ENCODE measurements around the gene RBFOX2.
A peak's percentile ranks its signal among the peaks of the same experiment; 100 is the strongest.
"Not testable (repeated sequence)": the region's sequence is repeated elsewhere in the genome, so short reads cannot be mapped to it uniquely, and the experiment has no call there.

RBFOX2 gene

DNA sequence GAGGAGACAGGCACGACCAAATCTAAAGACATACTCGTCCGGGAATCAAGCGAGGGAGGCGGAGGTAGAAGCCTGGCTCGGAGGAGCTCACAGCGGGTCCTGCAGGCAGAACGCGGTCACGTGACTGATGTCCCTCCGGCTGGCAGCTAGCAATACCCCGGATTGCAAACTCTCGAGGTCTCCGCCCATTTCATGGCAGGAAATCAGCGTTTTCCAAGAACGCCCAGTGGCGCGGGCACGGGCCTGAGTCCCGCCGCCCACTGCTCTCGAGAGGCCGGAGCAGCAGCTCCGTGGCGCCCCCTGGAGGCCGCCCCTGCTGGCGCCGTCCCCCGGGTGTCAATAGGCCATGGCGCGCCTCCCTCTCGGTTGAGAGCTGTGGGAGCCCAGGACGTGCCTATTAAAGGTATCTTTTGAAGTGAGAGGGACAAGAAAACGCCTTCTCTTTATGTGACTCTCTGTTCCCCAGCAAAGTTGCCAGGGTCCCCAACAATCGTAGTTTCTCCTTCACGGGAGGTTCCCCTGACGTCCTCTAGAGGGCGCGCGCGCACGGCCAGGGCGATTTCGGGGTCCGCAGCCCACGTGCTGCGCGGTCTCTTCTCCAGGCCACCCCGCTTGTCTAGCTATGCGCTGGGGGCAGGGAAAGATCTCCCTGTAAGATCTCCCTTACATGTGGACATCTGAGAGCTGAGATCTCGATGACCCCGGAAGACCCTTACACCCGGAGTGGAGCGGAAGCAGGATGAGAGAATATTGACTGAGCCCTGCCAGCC is 37.3 kb upstream of the RBFOX2 start:
- Histone ChIP-seq H3K9me3 (ENCODE audit: control insufficient read depth, low read length) (no peaks in the 10 kb centered on the region), H3K4me1 (ENCODE audit: control insufficient read depth, insufficient read depth, low read length, poor library complexity, severe bottlenecking) (peaks cover 10% of the 10 kb centered on the region), H3K27me3 (replicated peaks; ENCODE audit: control insufficient read depth, insufficient read depth, low read length, poor library complexity, severe bottlenecking) (no peaks in the 10 kb centered on the region), H3K27ac (ENCODE audit: insufficient read depth, low read length, poor library complexity, severe bottlenecking) (no peak overlapping the region), H3K4me3 (ENCODE audit: insufficient read depth, low read depth, low read length, poor library complexity, severe bottlenecking) (peak overlapping the region; percentile 61), H3K36me3 (ENCODE audit: control insufficient read depth, insufficient read depth, low read length) (no peaks in the 10 kb centered on the region)
- peak; percentile 23 to 53 (median 29) for DNase-seq

- H3K27ac ChIP-seq (ENCODE audit: insufficient read depth, low read length, poor library complexity, severe bottlenecking): no peak overlapping the region
- no peaks in the 10 kb centered on the region for H3K27me3 ChIP-seq (replicated peaks; ENCODE audit: control insufficient read depth, insufficient read depth, low read length, poor library complexity, severe bottlenecking)
- DNase-seq: peak in 1 of 3 donors; percentile 1
- H3K4me3 ChIP-seq (ENCODE audit: insufficient read depth, low read depth, low read length, poor library complexity, severe bottlenecking): peak overlapping the region; percentile 61
- H3K9me3 ChIP-seq (ENCODE audit: control insufficient read depth, low read length): no peaks in the 10 kb centered on the region
- peaks cover 10% of the 10 kb centered on the region for H3K4me1 ChIP-seq (ENCODE audit: control insufficient read depth, insufficient read depth, low read length, poor library complexity, severe bottlenecking)
- no peaks in the 10 kb centered on the region for H3K36me3 ChIP-seq (ENCODE audit: control insufficient read depth, insufficient read depth, low read length)
These were observed 36.8 kb upstream of the RBFOX2 start for GRCh38 chr22:36065462-36065774.

GRCh38 chr22:36064358-36064757 is 35.7 kb upstream of the RBFOX2 start:
- H3K36me3 ChIP-seq (ENCODE audit: control insufficient read depth, insufficient read depth, low read length): no peaks in the 10 kb centered on the region
- H3K4me1 ChIP-seq (ENCODE audit: control insufficient read depth, insufficient read depth, low read length, poor library complexity, severe bottlenecking): peaks cover 10% of the 10 kb centered on the region
- H3K9me3 ChIP-seq (ENCODE audit: control insufficient read depth, low read length): no peaks in the 10 kb centered on the region
- DNase-seq: no peak
- no peak overlapping the region for H3K4me3 ChIP-seq (ENCODE audit: insufficient read depth, low read depth, low read length, poor library complexity, severe bottlenecking)
- no peaks in the 10 kb centered on the region for H3K27me3 ChIP-seq (replicated peaks; ENCODE audit: control insufficient read depth, insufficient read depth, low read length, poor library complexity, severe bottlenecking)
- no peak overlapping the region for H3K27ac ChIP-seq (ENCODE audit: insufficient read depth, low read length, poor library complexity, severe bottlenecking)

DNA sequence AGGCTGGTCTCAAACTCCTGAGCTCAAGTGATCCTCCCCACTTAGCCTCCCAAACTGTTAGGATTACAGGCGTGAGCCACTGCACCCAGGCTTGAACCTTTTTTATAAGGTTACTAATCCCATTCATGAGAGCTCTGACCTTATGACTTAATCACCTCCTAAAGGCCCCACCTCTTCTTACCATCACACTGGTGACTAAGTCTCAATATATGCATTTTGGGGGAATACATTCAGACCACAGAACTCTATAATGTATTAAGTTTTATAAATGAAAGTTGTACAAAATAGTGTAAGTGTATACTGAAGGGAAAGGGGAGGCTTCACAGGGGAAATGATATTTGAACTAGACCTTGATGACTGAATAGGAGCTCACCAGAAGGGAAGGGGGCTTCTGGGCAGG is 28.4 kb upstream of the RBFOX2 start:
- DNase-seq: no peak
- H3K4me3 ChIP-seq (ENCODE audit: insufficient read depth, low read depth, low read length, poor library complexity, severe bottlenecking): no peak overlapping the region
- no peaks in the 10 kb centered on the region for H3K27me3 ChIP-seq (replicated peaks; ENCODE audit: control insufficient read depth, insufficient read depth, low read length, poor library complexity, severe bottlenecking)
- no peak overlapping the region for H3K27ac ChIP-seq (ENCODE audit: insufficient read depth, low read length, poor library complexity, severe bottlenecking)
- no peaks in the 10 kb centered on the region for H3K36me3 ChIP-seq (ENCODE audit: control insufficient read depth, insufficient read depth, low read length)
- no peaks in the 10 kb centered on the region for H3K4me1 ChIP-seq (ENCODE audit: control insufficient read depth, insufficient read depth, low read length, poor library complexity, severe bottlenecking)
- H3K9me3 ChIP-seq (ENCODE audit: control insufficient read depth, low read length): no peaks in the 10 kb centered on the region

GRCh38 chr22:36055376-36056295 is 27.0 kb upstream of the RBFOX2 start:
- Histone ChIP-seq H3K27me3 (replicated peaks; ENCODE audit: control insufficient read depth, insufficient read depth, low read length, poor library complexity, severe bottlenecking) (no peaks in the 10 kb centered on the region), H3K4me3 (ENCODE audit: insufficient read depth, low read depth, low read length, poor library complexity, severe bottlenecking) (no peak overlapping the region), H3K9me3 (ENCODE audit: control insufficient read depth, low read length) (no peaks in the 10 kb centered on the region), H3K36me3 (ENCODE audit: control insufficient read depth, insufficient read depth, low read length) (no peaks in the 10 kb centered on the region), H3K4me1 (ENCODE audit: control insufficient read depth, insufficient read depth, low read length, poor library complexity, severe bottlenecking) (no peaks in the 10 kb centered on the region), H3K27ac (ENCODE audit: insufficient read depth, low read length, poor library complexity, severe bottlenecking) (no peak overlapping the region)
- DNase-seq: no peak

GRCh38 chr22:36054446-36054845 is 25.8 kb upstream of the RBFOX2 start:
- H3K27me3 ChIP-seq (replicated peaks; ENCODE audit: control insufficient read depth, insufficient read depth, low read length, poor library complexity, severe bottlenecking); H3K4me3 ChIP-seq (ENCODE audit: insufficient read depth, low read depth, low read length, poor library complexity, severe bottlenecking); H3K4me1 ChIP-seq (ENCODE audit: control insufficient read depth, insufficient read depth, low read length, poor library complexity, severe bottlenecking); H3K36me3 ChIP-seq (ENCODE audit: control insufficient read depth, insufficient read depth, low read length); DNase-seq; H3K27ac ChIP-seq (ENCODE audit: insufficient read depth, low read length, poor library complexity, severe bottlenecking); H3K9me3 ChIP-seq (ENCODE audit: control insufficient read depth, low read length): not testable (repeated sequence)

- Histone ChIP-seq H3K9me3 (ENCODE audit: control insufficient read depth, low read length) (no peaks in the 10 kb centered on the region), H3K36me3 (ENCODE audit: control insufficient read depth, insufficient read depth, low read length) (no peaks in the 10 kb centered on the region), H3K27me3 (replicated peaks; ENCODE audit: control insufficient read depth, insufficient read depth, low read length, poor library complexity, severe bottlenecking) (no peaks in the 10 kb centered on the region), H3K4me1 (ENCODE audit: control insufficient read depth, insufficient read depth, low read length, poor library complexity, severe bottlenecking) (no peaks in the 10 kb centered on the region), H3K4me3 (ENCODE audit: insufficient read depth, low read depth, low read length, poor library complexity, severe bottlenecking) (no peak overlapping the region), H3K27ac (ENCODE audit: insufficient read depth, low read length, poor library complexity, severe bottlenecking) (no peak overlapping the region)
- no peak for DNase-seq
These were observed 24.9 kb upstream of the RBFOX2 start for GRCh38 chr22:36053242-36054147.

DNA sequence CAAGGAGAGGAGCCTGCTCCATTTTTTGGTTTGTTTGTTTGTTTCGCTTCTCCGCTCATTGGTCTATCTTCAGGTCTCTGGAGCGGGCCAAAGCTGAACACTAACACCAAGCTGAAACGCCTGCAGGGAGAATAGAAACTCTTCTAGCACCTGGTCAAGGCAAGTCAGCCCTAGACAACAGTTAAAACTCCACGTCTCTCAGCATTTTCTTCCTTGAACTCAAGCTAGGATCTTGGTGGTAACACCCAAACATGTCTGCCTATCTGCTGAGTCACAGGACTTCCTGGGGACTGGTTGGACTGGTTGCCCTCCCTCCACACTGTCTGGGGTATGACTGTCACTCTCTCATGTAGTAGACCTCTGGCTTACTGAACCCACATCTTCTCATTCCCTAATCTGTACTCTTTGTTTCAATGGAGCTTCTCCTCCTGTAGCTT is 23.9 kb upstream of the RBFOX2 start:
- no peak for DNase-seq
- no peak overlapping the region for H3K27ac ChIP-seq (ENCODE audit: insufficient read depth, low read length, poor library complexity, severe bottlenecking)
- H3K9me3 ChIP-seq (ENCODE audit: control insufficient read depth, low read length): no peaks in the 10 kb centered on the region
- H3K4me1 ChIP-seq (ENCODE audit: control insufficient read depth, insufficient read depth, low read length, poor library complexity, severe bottlenecking): no peaks in the 10 kb centered on the region
- no peaks in the 10 kb centered on the region for H3K36me3 ChIP-seq (ENCODE audit: control insufficient read depth, insufficient read depth, low read length)
- no peaks in the 10 kb centered on the region for H3K27me3 ChIP-seq (replicated peaks; ENCODE audit: control insufficient read depth, insufficient read depth, low read length, poor library complexity, severe bottlenecking)
- no peak overlapping the region for H3K4me3 ChIP-seq (ENCODE audit: insufficient read depth, low read depth, low read length, poor library complexity, severe bottlenecking)

DNA sequence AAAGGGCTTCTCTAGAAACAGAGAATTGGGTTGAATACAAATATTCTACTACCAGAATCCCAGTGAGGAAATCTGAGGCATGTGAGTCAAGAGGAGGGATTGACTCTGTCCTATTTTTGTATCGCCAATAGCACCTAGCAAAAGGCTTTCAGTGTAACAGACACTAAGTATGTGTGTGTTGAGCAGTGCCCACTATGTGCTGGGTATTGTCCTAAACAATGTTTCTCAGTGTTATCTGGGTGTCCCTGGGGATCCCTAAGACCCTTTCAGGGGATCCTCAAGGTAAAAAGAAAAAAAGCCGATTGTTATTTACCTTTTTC is 21.0 kb upstream of the RBFOX2 start:
- H3K36me3 ChIP-seq (ENCODE audit: control insufficient read depth, insufficient read depth, low read length): no peaks in the 10 kb centered on the region
- no peak for DNase-seq
- no peak overlapping the region for H3K4me3 ChIP-seq (ENCODE audit: insufficient read depth, low read depth, low read length, poor library complexity, severe bottlenecking)
- no peaks in the 10 kb centered on the region for H3K4me1 ChIP-seq (ENCODE audit: control insufficient read depth, insufficient read depth, low read length, poor library complexity, severe bottlenecking)
- no peak overlapping the region for H3K27ac ChIP-seq (ENCODE audit: insufficient read depth, low read length, poor library complexity, severe bottlenecking)
- H3K9me3 ChIP-seq (ENCODE audit: control insufficient read depth, low read length): no peaks in the 10 kb centered on the region
- no peaks in the 10 kb centered on the region for H3K27me3 ChIP-seq (replicated peaks; ENCODE audit: control insufficient read depth, insufficient read depth, low read length, poor library complexity, severe bottlenecking)
